ENCODE data around the gene POLR2C. TPM values are rescaled to one million over a fixed set of nuclear protein-coding genes. Genes with fewer than 3 reads are reported as not detected.

The POLR2C gene
- total RNA-seq, 1 experiment from 2014 or later = 110 TPM

DNA sequence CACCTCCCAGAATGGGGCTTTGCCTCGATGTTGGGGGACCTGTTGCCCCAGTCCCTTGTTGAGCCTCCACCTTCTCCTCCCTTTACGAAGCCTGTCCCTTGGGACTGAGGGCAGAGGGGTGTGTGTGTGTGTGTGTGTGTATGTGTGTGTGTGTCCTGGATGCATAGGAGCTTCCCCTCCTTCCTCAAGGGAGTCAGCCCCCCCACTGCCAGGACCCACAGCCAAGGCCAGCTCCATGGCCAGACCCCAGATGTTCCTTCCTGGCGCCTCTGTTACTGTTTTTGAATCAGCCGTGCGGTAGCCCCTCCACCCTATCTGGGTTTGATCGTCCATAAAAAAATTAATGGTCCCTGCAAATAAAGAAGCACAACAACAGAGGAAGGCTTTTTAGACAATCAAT is 41.5 kb downstream of the POLR2C start:
- H3K27me3 ChIP-seq (replicated peaks; ENCODE audit: insufficient read depth, low read depth, low read length, poor library complexity) = no peaks in the 10 kb centered on the region
- no peak for DNase-seq (ENCODE audit: low spot score)
- ChIA-PET CTCF (no interaction called here), POLR2A (ENCODE audit: low non-redundant PET) (no interaction called here)
- no TSS peak for BruUV-seq (replicated peaks)
- H3K4me3 ChIP-seq (ENCODE audit: low read depth, low read length, poor library complexity, severe bottlenecking) = no peak overlapping the region
- no peaks in the 10 kb centered on the region for H3K36me3 ChIP-seq (ENCODE audit: insufficient read depth, low read length, poor library complexity, severe bottlenecking)
- H3K9me3 ChIP-seq (ENCODE audit: low read depth, low read length, poor library complexity, severe bottlenecking) = no peaks in the 10 kb centered on the region
- H3K4me1 ChIP-seq (ENCODE audit: insufficient read depth, low read length, poor library complexity, severe bottlenecking) = no peaks in the 10 kb centered on the region
- TF ChIP-seq EZH2 (IDR thresholded peaks at IDR 0.05; ENCODE audit: borderline replicate concordance, low read depth, low read length, poor library complexity, severe bottlenecking) = no peak
- TF ChIP-seq, protein P1, sequence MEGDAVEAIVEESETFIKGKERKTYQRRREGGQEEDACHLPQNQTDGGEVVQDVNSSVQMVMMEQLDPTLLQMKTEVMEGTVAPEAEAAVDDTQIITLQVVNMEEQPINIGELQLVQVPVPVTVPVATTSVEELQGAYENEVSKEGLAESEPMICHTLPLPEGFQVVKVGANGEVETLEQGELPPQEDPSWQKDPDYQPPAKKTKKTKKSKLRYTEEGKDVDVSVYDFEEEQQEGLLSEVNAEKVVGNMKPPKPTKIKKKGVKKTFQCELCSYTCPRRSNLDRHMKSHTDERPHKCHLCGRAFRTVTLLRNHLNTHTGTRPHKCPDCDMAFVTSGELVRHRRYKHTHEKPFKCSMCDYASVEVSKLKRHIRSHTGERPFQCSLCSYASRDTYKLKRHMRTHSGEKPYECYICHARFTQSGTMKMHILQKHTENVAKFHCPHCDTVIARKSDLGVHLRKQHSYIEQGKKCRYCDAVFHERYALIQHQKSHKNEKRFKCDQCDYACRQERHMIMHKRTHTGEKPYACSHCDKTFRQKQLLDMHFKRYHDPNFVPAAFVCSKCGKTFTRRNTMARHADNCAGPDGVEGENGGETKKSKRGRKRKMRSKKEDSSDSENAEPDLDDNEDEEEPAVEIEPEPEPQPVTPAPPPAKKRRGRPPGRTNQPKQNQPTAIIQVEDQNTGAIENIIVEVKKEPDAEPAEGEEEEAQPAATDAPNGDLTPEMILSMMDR (conservative IDR thresholded peaks at IDR 0.05; ENCODE audit: low read depth, low read length) = no peak
- intact Hi-C loops (cut with micrococcal nuclease; ENCODE audit: unreplicated experiment) = no loop called here
- no peak overlapping the region for H3K27ac ChIP-seq (ENCODE audit: low read depth, low read length, poor library complexity, severe bottlenecking)

DNA sequence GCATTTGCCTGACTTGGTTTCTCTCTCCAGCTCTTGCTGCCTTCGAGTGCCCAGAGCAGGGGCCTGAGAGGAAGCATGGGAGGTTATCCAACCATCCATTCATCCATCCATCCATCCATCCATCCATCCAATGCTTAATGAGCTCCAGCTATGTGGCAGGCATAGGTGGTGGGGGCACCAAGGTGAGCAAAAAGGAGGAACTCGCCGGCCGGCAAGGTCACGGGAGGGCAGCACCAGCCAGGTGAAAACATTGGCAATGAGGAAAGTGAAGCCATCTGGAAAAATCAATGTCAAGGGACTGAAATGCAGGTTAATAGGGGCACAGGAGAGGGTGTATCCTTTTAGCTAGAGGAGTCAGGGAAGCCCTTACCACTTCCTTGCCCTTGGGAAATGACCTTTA is 42.0 kb downstream of the POLR2C start:
- Histone ChIP-seq H3K4me3 (ENCODE audit: low read depth, low read length, poor library complexity, severe bottlenecking) (no peak overlapping the region), H3K27me3 (replicated peaks; ENCODE audit: insufficient read depth, low read depth, low read length, poor library complexity) (no peaks in the 10 kb centered on the region), H3K36me3 (ENCODE audit: insufficient read depth, low read length, poor library complexity, severe bottlenecking) (no peaks in the 10 kb centered on the region), H3K27ac (ENCODE audit: low read depth, low read length, poor library complexity, severe bottlenecking) (no peak overlapping the region), H3K4me1 (ENCODE audit: insufficient read depth, low read length, poor library complexity, severe bottlenecking) (no peaks in the 10 kb centered on the region), H3K9me3 (ENCODE audit: low read depth, low read length, poor library complexity, severe bottlenecking) (no peaks in the 10 kb centered on the region)
- intact Hi-C loops (cut with micrococcal nuclease; ENCODE audit: unreplicated experiment) = no loop called here
- ChIA-PET CTCF (no interaction called here), POLR2A (ENCODE audit: low non-redundant PET) (no interaction called here)
- no peak for DNase-seq (ENCODE audit: low spot score)
- no TSS peak for BruUV-seq (replicated peaks)
- TF ChIP-seq, protein P1 (conservative IDR thresholded peaks at IDR 0.05; ENCODE audit: low read depth, low read length) = no peak
- TF ChIP-seq EZH2 (IDR thresholded peaks at IDR 0.05; ENCODE audit: borderline replicate concordance, low read depth, low read length, poor library complexity, severe bottlenecking) = no peak

DNA sequence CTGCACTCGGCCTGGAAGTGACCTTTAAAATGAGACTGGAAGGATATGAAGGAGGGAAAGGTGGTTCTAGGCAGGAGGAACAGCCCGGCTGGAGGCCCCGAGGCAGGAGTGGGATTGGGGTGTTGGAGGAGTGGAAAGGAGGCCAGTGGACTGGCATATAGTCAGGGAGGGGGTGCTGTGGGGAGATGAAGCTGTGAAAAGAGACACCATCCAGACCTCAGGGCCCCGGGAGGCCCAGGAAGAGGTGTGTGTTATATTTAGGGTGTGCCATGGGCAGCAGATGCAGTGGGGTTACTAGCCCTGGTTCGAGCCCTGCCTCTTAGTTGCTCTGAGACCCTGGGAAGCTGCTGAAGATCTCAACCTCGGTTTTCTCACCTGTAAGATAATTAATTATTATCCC is 42.7 kb downstream of the POLR2C start:
- DNase-seq (ENCODE audit: low spot score) = no peak
- intact Hi-C loops (cut with micrococcal nuclease; ENCODE audit: unreplicated experiment) = no loop called here
- H3K27me3 ChIP-seq (replicated peaks; ENCODE audit: insufficient read depth, low read depth, low read length, poor library complexity) = no peaks in the 10 kb centered on the region
- H3K27ac ChIP-seq (ENCODE audit: low read depth, low read length, poor library complexity, severe bottlenecking) = no peak overlapping the region
- no TSS peak for BruUV-seq (replicated peaks)
- POLR2A ChIA-PET (ENCODE audit: low non-redundant PET) = interaction anchor here (0.6 kb wide), 1 partner anchor 58 kb away, joined by 4 read pairs; the partner anchor contains the start of genes CIAPIN1 and COQ9
- CTCF ChIA-PET = no interaction called here
- no peaks in the 10 kb centered on the region for H3K4me1 ChIP-seq (ENCODE audit: insufficient read depth, low read length, poor library complexity, severe bottlenecking)
- no peak overlapping the region for H3K4me3 ChIP-seq (ENCODE audit: low read depth, low read length, poor library complexity, severe bottlenecking)
- no peak for TF ChIP-seq EZH2 (IDR thresholded peaks at IDR 0.05; ENCODE audit: borderline replicate concordance, low read depth, low read length, poor library complexity, severe bottlenecking)
- TF ChIP-seq, protein P1 (conservative IDR thresholded peaks at IDR 0.05; ENCODE audit: low read depth, low read length) = no peak
- no peaks in the 10 kb centered on the region for H3K9me3 ChIP-seq (ENCODE audit: low read depth, low read length, poor library complexity, severe bottlenecking)
- H3K36me3 ChIP-seq (ENCODE audit: insufficient read depth, low read length, poor library complexity, severe bottlenecking) = no peaks in the 10 kb centered on the region

All from A673 (cell line).